GM19023 (cell line): ENCODE data around the gene EXOC4.
"Not testable (repeated sequence)": the region's sequence is repeated elsewhere in the genome, so short reads cannot be mapped to it uniquely, and the experiment has no call there.

Experiments used
- ATAC-seq: cut with Tn5 transposase; IDR thresholded peaks from one replicate; pipeline ENCODE4 v1.9.1; 2021; ENCODE audit warnings: mild to moderate bottlenecking, moderate library complexity; ENCODE audit not compliant: unreplicated experiment

EXOC4 gene

DNA sequence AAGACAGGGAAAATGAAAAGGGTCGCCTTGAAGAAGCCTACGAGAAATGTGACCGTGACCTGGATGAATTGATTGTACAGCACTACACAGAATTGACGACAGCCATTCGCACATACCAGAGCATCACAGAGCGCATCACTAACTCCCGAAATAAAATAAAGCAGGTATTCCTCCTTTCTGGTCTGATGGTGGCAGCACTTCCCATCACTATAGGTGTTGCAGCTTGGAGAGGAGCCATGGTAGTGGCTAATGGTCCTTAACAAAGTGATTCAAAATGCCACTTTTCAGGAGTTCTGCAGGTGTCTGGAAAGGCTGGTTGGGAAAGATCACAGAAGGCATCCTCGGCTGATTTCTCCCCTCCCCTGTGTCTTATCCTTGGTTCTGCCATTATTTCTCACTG lies 22.1 kb downstream of the EXOC4 start:
- ATAC-seq = no peak

DNA sequence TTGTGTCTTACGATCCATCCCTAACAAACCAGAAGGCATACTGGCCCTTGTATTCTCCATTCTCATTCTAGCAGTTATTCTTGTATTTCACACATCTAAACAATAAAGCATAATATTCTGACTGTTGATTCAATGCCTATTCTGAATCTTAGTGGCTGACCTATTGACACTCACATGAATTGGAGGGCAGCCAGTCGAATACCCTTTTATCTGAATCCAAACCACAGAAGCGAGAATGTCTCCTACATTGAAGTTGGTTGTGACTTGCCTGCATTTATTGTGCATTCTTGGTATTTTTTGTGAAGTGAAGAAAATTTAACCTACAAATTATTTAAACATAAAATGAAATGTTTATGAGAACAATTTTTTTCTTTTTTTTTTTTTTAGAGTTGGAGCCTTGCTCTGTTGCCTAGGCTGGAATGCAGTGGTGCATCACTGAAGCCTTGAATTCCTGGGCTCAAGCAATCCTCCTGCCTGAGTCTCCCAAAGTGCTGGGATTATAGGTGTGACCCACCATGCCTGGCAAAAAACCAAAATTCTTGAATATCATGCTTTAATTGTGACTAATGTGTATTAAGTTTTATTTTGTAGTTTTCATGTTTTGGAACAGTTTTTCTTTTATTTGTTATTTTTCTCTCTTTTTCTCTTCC lies 22.7 kb downstream of the EXOC4 start:
- ATAC-seq = no peak

DNA sequence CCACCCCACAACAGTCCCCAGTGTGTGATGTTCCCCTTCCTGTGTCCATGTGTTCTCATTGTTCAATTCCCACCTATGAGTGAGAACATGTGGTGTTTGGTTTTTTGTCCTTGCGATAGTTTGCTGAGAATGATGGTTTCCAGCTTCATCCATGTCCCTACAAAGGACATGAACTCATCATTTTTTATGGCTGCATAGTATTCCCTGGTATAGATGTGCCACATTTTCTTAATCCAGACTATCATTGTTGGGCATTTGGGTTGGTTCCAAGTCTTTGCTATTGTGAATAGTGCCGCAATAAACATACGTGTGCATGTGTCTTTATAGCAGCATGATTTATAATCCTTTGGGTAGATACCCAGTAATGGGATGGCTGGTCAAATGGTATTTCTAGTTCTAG lies 26.1 kb downstream of the EXOC4 start:
- ATAC-seq = not testable (repeated sequence)

DNA sequence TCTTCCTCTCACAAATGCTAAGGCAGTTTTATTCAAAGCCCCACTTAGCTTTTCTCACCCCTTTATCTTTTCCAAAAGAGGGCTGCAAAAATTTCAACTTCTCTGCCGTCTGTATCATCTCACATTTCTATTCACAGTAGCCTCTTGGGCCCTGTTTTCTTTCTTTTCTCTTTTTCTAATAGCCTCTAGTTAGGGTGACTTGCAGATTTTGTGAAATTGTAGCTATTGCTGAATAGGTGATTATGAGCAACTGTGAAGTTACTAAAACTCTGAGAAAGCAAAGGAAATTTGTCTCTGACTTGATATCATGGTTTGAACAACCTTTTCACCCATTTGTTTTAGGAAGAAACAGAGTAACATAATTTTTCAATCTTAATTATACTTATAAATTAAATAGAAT lies 29.2 kb downstream of the EXOC4 start:
- ATAC-seq = no peak

DNA sequence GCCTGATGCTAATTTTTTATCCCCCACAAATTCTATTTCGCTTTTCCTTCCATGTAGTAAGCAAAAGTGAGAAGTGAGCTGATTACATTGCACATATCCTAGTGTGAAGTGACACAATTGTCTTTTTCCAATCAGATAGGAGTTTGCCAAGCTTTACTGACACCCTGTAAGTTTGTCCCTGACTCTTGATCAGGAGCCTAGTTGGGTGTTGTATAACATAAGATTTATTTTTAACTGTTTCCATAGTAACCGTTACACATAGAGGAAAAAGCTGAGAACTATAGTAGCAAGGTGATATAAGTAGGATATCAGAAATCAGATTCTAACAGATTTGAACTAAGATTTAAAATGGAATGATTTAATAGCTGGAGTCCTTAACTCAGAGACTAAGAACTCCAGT lies 31.2 kb downstream of the EXOC4 start:
- ATAC-seq = no peak

DNA sequence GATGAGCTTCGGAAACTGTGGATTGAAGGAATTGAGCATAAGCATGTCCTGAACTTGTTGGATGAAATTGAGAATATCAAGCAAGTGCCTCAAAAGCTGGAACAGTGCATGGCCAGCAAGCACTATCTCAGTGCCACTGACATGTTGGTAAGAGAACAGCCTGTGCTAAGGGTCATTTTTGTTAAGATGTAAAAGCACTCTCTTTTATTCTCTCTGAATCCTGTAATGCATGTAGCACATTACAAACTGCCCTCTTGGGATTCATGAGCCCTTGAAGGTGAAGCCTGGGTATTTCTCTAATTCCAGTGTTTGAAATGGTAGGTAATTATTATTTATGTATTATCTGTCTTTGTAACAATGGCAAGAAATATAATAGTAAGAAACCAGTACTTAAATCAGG lies 36.1 kb downstream of the EXOC4 start:
- no peak for ATAC-seq

DNA sequence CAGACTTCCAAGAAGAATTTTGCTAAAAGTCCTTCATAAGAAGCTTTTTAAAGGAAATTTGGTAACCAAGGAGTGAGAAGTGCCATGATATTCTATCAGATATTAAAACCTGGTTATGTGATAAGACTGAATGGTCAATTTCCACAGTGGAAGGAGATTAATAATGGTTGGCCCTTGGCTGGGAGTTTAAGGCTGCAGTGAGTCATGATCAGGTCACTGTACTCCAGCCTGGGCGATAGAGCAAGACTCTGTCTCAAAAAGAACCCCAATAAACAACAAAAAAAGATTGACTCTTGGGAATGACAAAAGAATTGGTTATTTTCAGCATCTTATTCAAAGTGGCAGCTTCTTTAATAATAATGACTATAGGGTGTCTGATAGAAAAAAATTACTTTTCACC lies 37.2 kb downstream of the EXOC4 start:
- ATAC-seq = no peak

DNA sequence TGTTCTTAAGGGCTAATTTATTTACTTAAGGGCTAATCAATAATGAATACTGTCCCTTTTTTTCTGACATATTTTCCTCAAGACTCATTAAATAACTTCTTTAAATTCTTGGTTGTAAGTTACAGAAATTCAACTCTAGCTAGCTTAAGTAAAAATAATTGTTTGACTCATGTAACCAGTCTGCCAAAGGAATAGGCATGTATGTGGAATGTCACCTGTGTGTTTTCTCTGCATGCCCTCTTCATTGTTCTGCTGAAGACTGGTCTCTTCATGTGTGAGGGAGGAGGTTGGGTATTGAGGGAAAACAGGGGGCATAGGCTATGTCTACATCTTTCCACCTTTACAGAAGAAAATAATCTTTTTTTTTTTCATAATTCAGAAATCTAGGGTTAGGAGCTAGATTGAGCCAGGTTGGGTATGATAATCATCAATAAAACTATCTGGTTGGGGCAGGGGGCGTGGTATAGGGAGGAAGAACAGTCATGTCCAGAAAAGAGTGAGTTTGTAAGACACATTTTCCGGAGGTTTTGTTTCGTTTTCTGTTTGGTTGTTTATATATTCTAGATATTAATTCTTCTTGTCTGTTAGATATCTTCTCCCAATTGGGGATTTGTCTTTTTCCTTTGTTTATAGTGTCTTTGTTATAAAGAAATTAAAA lies 37.9 kb downstream of the EXOC4 start:
- no peak for ATAC-seq

DNA sequence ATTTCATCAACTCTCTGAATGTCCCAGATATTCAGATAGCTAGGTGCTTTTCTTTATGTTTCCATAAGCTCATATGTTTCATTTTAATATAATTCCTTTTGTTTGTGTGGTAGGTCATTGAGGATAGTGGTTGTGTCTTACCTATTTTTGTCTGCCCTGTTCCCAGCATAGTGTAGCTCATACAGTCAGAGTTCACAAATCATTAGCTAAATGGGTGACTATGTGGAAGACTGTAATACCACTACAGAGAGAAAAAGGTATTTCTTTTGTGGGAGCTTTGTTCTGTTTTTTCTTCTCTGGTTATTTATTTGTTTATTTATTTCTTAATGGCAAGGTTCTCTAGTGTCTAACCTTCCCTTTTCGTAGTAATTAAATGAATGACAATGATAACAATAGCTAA lies 39.8 kb downstream of the EXOC4 start:
- no peak for ATAC-seq

DNA sequence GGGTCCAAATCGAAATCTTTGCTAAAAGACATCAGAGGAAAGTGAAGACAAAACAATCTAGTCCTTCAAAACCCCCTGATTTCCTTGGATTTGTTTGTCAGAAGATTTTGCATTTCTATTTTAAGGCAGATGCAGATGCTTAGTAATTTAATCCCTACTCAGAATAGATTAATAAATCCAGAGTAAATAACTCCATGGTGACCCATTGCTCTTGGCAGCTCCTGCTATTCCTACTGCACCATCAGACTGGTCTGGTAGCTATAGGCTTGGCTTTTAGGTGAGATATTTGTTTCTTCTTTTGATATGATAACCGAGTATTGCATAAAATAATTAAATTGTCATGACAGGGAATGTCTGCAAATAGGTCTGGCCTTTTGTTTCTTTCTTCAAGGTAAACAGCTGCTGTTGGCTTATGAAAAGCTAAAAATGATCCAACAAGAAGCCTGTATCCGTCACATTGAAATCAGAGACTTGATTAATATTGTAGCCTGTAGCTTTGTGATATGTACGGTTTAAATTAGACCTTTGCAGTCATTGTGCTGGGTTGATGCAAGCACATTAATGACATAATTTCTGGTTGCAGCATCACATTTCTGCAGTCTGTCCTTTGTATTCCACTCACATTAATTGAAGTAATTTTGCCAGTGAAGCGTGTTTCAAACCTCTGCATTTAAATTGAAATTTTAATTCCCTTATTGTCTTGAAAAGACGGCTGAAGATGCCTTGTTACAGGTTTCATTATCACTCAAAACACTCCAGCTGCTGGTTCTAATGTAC lies 40.7 kb downstream of the EXOC4 start:
- no peak for ATAC-seq

DNA sequence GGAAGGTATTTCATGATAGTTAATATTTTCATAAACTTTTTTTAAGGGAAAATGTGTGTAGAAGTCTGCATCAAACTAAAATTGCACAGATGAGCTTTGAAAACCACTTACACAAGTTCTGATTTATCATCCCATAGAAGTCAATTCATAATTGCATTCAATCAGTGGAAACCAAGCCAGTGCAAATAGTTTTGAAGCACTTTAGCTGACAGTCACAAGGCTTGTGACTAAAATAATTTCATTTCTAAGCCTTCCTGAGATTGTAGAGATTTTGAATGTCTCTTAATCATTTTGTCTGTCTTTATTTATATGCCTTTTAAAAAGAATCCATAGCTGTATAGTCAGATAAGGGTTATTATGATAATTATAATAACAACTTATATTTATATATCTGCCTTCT lies 41.4 kb downstream of the EXOC4 start:
- ATAC-seq = no peak

DNA sequence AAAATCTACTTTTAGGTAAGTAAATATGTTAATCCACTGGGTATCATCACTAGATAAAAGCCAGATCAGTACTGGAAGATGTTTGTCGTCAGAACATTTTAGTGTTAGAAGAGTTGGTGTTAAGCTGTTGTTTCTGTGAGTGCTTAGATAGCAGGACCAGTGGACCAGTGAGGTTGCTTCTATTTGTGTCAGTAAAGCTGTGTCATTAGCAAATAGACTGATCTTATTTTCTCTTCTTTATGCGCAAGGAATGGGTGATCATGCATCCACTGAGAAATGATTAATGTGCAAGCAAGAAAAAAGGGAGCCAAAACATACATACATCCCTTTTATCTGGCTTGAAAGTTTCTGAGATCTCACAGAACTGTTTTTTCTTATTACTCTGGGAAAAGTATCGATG lies 42.6 kb downstream of the EXOC4 start:
- ATAC-seq = no peak

DNA sequence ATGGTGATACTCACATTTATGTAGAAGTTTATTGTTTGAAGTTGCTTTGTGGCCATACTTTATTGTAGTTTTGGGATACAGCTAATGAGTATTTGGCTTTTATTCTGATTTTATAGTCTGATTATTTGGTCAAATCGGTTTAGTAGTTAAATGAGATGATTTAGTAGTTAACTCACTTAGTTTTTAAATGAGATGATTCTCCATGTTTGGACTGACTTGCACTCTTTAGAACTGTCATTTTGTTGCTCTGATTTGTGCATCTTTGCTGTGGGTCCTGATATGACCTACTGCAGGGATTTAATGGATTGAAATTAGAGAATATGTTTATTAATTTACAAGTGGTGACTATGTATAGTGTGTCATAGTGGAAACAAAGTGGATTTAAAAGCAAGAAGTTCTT lies 44.2 kb downstream of the EXOC4 start:
- ATAC-seq = no peak

DNA sequence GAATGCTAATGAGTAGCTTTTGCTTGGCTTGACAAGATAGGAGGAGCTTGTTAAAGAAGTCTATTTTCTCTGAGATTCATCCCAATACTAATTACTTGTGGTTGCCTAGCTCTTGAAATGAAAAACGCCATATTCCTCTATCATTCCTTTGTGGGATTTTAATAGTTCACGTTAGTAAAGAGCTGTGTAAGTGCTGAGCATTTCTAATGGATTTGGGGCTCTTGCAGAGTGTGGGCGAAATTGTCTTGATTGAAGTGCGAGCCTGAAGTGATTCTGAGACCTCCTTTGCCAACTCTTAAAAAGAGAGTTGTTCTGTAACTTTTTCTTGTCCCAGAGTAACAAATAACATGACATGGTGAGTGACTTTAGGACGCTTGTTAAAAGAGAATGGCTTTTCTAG lies 45.2 kb downstream of the EXOC4 start:
- ATAC-seq = no peak

DNA sequence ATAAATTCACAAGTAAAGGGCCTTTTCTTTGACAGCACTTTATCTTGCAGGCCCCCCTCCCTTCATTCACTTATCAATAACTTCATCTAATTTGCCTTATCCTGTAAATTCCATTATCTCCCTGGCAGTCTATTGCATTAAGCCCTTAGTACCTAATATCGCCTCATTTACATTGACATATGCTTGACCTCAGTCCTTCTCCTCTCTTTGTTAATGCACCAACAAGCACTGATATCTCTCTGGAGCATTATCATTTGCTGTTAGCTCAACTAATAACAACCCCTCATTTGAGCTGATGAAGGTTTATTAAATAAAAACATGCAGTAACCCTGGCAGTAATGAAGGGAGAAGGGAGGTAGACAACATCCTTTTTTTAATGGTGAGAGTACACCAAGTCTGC lies 46.8 kb downstream of the EXOC4 start:
- ATAC-seq = no peak

DNA sequence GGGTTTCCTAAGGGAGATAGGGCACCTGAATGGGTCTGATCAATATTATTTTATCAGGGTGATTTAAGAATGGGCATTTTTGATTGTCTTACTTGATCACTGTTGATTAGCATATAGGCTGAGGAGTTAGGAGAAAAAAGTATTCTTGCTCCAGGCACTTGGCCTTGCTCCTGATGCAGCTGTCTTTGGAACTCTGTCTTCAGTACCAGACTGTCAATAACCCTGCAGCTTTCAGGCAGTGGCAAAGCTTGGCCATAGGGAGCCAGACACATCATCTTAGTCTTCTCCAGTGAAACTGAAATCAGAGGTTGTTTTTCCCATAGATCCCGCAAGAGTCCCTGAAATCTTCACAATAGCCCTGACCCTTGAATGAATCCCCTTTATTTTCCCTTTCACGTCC lies 47.2 kb downstream of the EXOC4 start:
- no peak for ATAC-seq

DNA sequence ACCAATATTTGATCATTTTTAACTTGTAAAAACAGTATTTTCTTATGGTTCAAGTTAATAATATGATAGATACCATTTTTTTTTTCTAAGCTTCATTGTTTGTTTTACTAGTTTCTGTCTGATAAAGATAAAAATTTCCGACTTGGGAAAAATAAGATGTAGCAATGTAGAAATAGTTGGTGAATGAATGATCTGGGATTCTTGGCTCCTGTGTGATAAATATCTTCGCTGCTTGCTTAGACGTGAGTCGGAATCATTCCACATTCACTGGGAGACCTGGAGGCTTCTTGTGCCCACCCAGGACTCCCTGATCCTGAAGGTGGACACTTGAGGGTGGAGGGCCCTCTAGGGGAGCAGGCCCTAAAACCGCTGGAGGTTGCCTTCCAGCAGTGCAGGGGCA lies 47.9 kb downstream of the EXOC4 start:
- no peak for ATAC-seq

DNA sequence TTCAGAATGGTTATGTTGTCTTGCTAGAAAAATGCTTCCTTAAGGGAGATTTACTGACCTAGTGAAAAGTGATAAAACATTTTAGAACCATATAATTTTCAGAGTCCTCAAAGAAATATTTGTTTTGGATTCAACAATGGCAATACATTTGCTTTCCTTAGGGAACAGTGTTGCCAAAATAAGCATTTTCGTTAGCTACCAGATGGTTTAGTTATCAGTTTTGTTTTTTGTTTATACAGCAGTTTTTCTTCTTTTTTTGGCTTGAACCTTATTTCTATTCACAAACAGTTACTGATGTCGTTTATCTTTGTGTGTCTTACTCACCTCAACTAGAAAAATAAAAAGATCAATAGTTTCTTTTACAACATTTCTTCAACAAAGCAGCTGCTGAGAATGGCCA lies 48.6 kb downstream of the EXOC4 start:
- ATAC-seq = no peak

DNA sequence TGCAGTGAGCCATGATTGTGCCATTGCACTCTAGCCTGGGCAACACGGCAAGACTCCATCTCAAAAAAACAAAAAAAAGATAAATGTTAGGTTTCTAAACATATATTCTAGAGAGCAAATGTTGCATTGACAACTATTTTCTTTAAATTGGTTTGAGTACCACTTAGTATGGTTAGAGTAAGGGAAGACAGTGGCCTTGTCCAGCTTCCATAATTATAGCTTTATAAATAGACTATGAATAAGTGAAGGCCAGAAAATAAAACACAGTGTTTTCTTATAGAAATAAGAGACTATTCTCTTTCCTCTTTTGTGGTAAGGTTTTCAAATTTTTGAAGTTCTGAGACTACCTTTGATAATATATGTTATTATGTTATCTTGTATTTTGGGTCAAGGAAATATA lies 50.5 kb downstream of the EXOC4 start:
- no peak for ATAC-seq

DNA sequence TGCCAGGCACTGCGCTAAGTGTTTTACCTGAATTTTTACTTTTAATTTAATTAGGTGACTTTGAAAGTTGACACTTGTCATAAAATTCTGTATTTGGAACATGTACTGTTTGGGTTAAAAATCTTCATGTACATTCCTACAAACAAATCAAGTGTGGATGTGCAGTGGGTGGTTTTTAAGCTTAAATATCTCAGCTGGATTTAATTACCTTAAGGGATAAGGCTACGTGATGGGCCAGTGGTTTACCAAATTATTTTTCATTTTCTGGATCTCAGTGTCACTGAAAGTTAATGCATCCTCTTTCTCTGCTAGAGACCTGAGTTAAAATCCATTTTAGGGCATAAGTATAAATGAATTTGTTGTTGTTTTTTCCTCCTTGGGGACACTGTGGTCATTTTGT lies 51.1 kb downstream of the EXOC4 start:
- ATAC-seq = no peak

DNA sequence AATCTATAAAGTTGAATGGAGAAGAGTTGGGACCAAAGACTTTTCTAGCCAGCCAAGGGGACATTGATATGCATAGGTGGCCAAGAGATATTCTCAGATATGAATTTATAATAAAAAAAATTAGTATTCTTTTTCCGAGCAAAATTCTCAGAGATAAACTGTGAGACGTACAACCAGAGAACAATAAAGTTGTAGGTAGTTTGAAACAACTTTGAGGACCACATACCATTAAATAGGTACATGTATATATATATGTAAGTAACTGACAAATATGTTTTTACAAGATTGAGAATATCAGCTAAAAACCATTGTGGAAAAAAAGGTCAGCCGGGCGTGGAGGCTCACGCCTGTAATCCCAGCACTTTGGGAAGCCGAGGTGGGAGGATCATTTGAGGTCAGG lies 56.5 kb downstream of the EXOC4 start:
- no peak for ATAC-seq

DNA sequence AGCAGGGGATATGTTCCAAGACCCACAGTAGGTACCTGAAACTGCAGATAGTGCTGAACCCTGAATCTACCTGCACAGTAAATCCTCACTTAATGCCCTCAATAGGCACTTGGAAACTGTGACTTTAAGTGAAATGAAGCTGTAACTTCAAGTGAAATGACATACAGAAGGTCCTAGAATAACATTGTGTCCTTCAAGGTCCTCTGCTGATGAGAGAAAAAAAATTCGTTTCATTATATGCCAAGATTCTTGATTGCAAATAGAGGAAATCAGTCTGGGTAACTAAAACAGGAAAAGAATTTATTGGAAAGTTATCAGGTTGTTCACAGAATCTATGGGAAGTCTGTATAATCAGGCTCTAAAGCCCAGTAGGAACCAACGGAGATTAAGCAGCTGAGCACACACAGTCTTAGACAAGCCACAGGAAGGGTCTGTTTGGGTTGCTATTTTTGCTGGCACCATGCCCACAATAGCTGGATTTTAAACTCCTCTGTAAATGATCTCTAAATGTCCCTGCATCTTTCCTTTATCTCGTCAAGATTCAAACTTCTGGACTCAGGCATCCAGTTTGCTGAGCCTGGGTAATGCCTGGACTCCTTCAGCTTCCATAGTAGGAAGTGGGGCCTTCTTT lies 57.5 kb downstream of the EXOC4 start:
- no peak for ATAC-seq
